SU-DHL-6 (cell line): Measurements from ENCODE around the gene RPL35A.

ENCODE experiments used
- EZH2phosphoT487 ChIP-seq: fragments of 200-600 bp; sonication (generic), shearing (Covaris generic); conservative IDR thresholded peaks from 2 replicates; pipeline ENCODE4 v1.6.1; 2018; ENCODE audit warnings: mild to moderate bottlenecking, antibody characterized with exemption, low read length, moderate library complexity, mixed read lengths
- TF ChIP-seq, protein P1 (sequence below): fragments of 200-600 bp; sonication (generic); IDR thresholded peaks from one replicate; pipeline ENCODE4 v1.5.1; 2017; ENCODE audit warnings: antibody characterized with exemption, mild to moderate bottlenecking, low read length, moderate library complexity; ENCODE audit not compliant: insufficient read depth, poor library complexity, severe bottlenecking

DNA sequence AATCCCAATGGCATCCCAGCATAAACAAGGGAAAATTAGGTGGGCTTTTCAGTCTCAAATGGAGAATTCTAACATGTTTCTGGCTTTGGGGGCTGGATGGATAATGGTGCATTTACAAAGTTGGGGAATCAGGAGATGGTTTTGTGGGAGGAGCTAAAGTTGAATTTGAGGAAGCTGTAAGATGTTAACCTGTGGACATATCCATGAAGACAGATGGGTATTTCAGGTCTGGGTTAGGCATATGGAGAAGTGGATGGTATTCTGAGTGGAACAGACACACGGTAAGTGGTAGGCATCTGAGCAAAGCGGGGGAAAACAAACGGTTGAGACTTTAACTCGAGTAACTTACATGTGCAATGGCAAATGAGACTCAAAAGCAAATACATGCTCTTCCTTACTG, 8.4 kb downstream of the RPL35A start:
- TF ChIP-seq, protein P1, sequence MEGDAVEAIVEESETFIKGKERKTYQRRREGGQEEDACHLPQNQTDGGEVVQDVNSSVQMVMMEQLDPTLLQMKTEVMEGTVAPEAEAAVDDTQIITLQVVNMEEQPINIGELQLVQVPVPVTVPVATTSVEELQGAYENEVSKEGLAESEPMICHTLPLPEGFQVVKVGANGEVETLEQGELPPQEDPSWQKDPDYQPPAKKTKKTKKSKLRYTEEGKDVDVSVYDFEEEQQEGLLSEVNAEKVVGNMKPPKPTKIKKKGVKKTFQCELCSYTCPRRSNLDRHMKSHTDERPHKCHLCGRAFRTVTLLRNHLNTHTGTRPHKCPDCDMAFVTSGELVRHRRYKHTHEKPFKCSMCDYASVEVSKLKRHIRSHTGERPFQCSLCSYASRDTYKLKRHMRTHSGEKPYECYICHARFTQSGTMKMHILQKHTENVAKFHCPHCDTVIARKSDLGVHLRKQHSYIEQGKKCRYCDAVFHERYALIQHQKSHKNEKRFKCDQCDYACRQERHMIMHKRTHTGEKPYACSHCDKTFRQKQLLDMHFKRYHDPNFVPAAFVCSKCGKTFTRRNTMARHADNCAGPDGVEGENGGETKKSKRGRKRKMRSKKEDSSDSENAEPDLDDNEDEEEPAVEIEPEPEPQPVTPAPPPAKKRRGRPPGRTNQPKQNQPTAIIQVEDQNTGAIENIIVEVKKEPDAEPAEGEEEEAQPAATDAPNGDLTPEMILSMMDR = no peak
- no peak for TF ChIP-seq EZH2phosphoT487
